MM.1S (cell line): Measurements from ENCODE around the gene GPR153.

Source experiments
- DNase-seq: peaks from one replicate; pipeline ENCODE4 v3.0.0-alpha.2; 2015
- H2AFZ ChIP-seq: fragments of 300-600 bp; sonication (generic); 2 replicates; pipeline ENCODE4 v1.6.0; 2016; ENCODE audit warnings: antibody characterized with exemption, low read length
- H3F3A ChIP-seq: fragments of 300-600 bp; sonication (generic); 2 replicates; pipeline ENCODE4 v1.6.1; 2016; ENCODE audit warnings: mild to moderate bottlenecking, antibody characterized with exemption, low read length, moderate library complexity, mixed read lengths; ENCODE audit not compliant: insufficient read depth
- H3K27ac ChIP-seq: fragments of 300-600 bp; sonication (generic); 2 replicates; pipeline ENCODE4 v1.5.1; 2016; ENCODE audit warnings: mild to moderate bottlenecking, low read length
- H3K27me3 ChIP-seq: fragments of 300-600 bp; sonication (generic); replicated peaks from 2 replicates; pipeline ENCODE4 v1.6.0; 2016; ENCODE audit warnings: low read length; ENCODE audit not compliant: insufficient read depth
- H3K36me3 ChIP-seq: fragments of 300-600 bp; sonication (generic); replicated peaks from 2 replicates; pipeline ENCODE4 v1.6.1; 2016; ENCODE audit warnings: mild to moderate bottlenecking, low read length, mixed read lengths; ENCODE audit not compliant: insufficient read depth
- H3K4me1 ChIP-seq: fragments of 300-600 bp; sonication (generic); 2 replicates; pipeline ENCODE4 v1.6.1; 2016; ENCODE audit warnings: low read length, mixed read lengths
- H3K4me2 ChIP-seq: fragments of 300-600 bp; sonication (generic); 2 replicates; pipeline ENCODE4 v1.6.0; 2016; ENCODE audit warnings: low read depth, low read length
- H3K4me3 ChIP-seq: fragments of 300-600 bp; sonication (generic); 2 replicates; pipeline ENCODE4 v1.5.1; 2016; ENCODE audit warnings: low read length, mixed read lengths
- H3K79me2 ChIP-seq: fragments of 300-600 bp; sonication (generic); 2 replicates; pipeline ENCODE4 v1.6.1; 2016; ENCODE audit warnings: mixed run types, low read length, mixed read lengths
- H3K9ac ChIP-seq: fragments of 300-600 bp; sonication (generic); 2 replicates; pipeline ENCODE4 v1.6.1; 2016; ENCODE audit warnings: low read length, mixed read lengths
- H3K9me2 ChIP-seq: fragments of 300-600 bp; sonication (generic); replicated peaks from 2 replicates; pipeline ENCODE4 v1.6.1; 2016; ENCODE audit warnings: mild to moderate bottlenecking, low read length, mixed read lengths; ENCODE audit not compliant: insufficient read depth
- H3K9me3 ChIP-seq: fragments of 300-600 bp; sonication (generic); replicated peaks from 2 replicates; pipeline ENCODE4 v1.6.1; 2016; ENCODE audit warnings: mild to moderate bottlenecking, low read length, mixed read lengths; ENCODE audit not compliant: insufficient read depth
- H4K20me1 ChIP-seq: fragments of 300-600 bp; sonication (generic); 2 replicates; pipeline ENCODE4 v1.6.1; 2016; ENCODE audit warnings: mild to moderate bottlenecking, low read length, moderate library complexity, mixed read lengths; ENCODE audit not compliant: insufficient read depth
- EZH2 ChIP-seq: fragments of 300-600 bp; sonication (generic); optimal IDR thresholded peaks from 2 replicates; pipeline ENCODE3; 2017; ENCODE audit warnings: low read depth, mild to moderate bottlenecking, antibody characterized with exemption, low read length, mixed read lengths
- EZH2phosphoT487 ChIP-seq: fragments of 300-600 bp; sonication (generic); IDR thresholded peaks from 2 replicates; pipeline ENCODE4 v1.6.1; 2018; ENCODE audit warnings: antibody characterized with exemption, low read length
- TF ChIP-seq, protein P1 (sequence below): fragments of 300-600 bp; sonication (generic); IDR thresholded peaks from 2 replicates; pipeline ENCODE4 v1.5.1; 2016; ENCODE audit warnings: antibody characterized with exemption, low read length, mixed read lengths

GPR153 gene

GRCh38 chr1:6307099-6307498 is 46.2 kb upstream of the GPR153 start:
- H3F3A ChIP-seq = no peaks in the 10 kb centered on the region
- H2AFZ ChIP-seq = no peak overlapping the region
- H3K79me2 ChIP-seq = no peaks in the 10 kb centered on the region
- H3K4me3 ChIP-seq = no peak overlapping the region
- no peaks in the 10 kb centered on the region for H4K20me1 ChIP-seq
- no peaks in the 10 kb centered on the region for H3K27me3 ChIP-seq
- TF ChIP-seq, protein P1, sequence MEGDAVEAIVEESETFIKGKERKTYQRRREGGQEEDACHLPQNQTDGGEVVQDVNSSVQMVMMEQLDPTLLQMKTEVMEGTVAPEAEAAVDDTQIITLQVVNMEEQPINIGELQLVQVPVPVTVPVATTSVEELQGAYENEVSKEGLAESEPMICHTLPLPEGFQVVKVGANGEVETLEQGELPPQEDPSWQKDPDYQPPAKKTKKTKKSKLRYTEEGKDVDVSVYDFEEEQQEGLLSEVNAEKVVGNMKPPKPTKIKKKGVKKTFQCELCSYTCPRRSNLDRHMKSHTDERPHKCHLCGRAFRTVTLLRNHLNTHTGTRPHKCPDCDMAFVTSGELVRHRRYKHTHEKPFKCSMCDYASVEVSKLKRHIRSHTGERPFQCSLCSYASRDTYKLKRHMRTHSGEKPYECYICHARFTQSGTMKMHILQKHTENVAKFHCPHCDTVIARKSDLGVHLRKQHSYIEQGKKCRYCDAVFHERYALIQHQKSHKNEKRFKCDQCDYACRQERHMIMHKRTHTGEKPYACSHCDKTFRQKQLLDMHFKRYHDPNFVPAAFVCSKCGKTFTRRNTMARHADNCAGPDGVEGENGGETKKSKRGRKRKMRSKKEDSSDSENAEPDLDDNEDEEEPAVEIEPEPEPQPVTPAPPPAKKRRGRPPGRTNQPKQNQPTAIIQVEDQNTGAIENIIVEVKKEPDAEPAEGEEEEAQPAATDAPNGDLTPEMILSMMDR = no peak
- TF ChIP-seq EZH2 = no peak
- no peak for TF ChIP-seq EZH2phosphoT487
- no peaks in the 10 kb centered on the region for H3K9me3 ChIP-seq
- no peak overlapping the region for H3K4me2 ChIP-seq
- no peak for DNase-seq
- no peak overlapping the region for H3K27ac ChIP-seq
- no peaks in the 10 kb centered on the region for H3K9me2 ChIP-seq
- no peaks in the 10 kb centered on the region for H3K4me1 ChIP-seq
- H3K9ac ChIP-seq = no peak overlapping the region
- no peaks in the 10 kb centered on the region for H3K36me3 ChIP-seq

GRCh38 chr1:6303397-6304012 is 42.6 kb upstream of the GPR153 start:
- Histone ChIP-seq H3K27me3 (no peaks in the 10 kb centered on the region), H3K9ac (no peak overlapping the region), H3K36me3 (no peaks in the 10 kb centered on the region), H3K4me3 (no peak overlapping the region), H3K4me1 (no peaks in the 10 kb centered on the region), H3K9me3 (no peaks in the 10 kb centered on the region), H3K79me2 (no peaks in the 10 kb centered on the region), H3F3A (no peaks in the 10 kb centered on the region), H3K9me2 (no peaks in the 10 kb centered on the region), H3K27ac (no peak overlapping the region), H2AFZ (no peak overlapping the region), H4K20me1 (no peaks in the 10 kb centered on the region), H3K4me2 (no peak overlapping the region)
- no peak for TF ChIP-seq EZH2
- TF ChIP-seq, protein P1 = no peak
- TF ChIP-seq EZH2phosphoT487 = no peak
- DNase-seq = no peak

GRCh38 chr1:6302568-6302967 is 41.7 kb upstream of the GPR153 start:
- DNase-seq = no peak
- no peaks in the 10 kb centered on the region for H3K4me1 ChIP-seq
- no peak overlapping the region for H3K27ac ChIP-seq
- no peaks in the 10 kb centered on the region for H4K20me1 ChIP-seq
- H3K9me2 ChIP-seq = no peaks in the 10 kb centered on the region
- no peak for TF ChIP-seq EZH2
- no peak for TF ChIP-seq EZH2phosphoT487
- TF ChIP-seq, protein P1 = no peak
- no peak overlapping the region for H2AFZ ChIP-seq
- H3K9ac ChIP-seq = no peak overlapping the region
- no peak overlapping the region for H3K4me3 ChIP-seq
- H3K9me3 ChIP-seq = no peaks in the 10 kb centered on the region
- no peaks in the 10 kb centered on the region for H3F3A ChIP-seq
- no peaks in the 10 kb centered on the region for H3K27me3 ChIP-seq
- H3K79me2 ChIP-seq = no peaks in the 10 kb centered on the region
- H3K36me3 ChIP-seq = no peaks in the 10 kb centered on the region
- no peak overlapping the region for H3K4me2 ChIP-seq
